HUES64 (cell line): ENCODE results near the gene LENG9.

Source experiments
- H3K27ac ChIP-seq: 2 replicates; pipeline ENCODE4 v1.7.0; 2013; ENCODE audit warnings: low read depth, low read length, inconsistent platforms
- H3K27me3 ChIP-seq: 2 replicates; pipeline ENCODE4 v1.6.1; 2013; ENCODE audit warnings: mild to moderate bottlenecking, low read length; ENCODE audit not compliant: insufficient read depth
- H3K36me3 ChIP-seq: 2 replicates; pipeline ENCODE4 v1.6.1; 2013; ENCODE audit warnings: mild to moderate bottlenecking, low read length; ENCODE audit not compliant: insufficient read depth
- H3K4me1 ChIP-seq: 2 replicates; pipeline ENCODE4 v1.6.1; 2013; ENCODE audit warnings: mild to moderate bottlenecking, low read length, moderate library complexity; ENCODE audit not compliant: insufficient read depth
- H3K4me3 ChIP-seq: 2 replicates; pipeline ENCODE4 v1.5.1; 2013; ENCODE audit warnings: mild to moderate bottlenecking, low read length, moderate library complexity
- H3K9ac ChIP-seq: 2 replicates; pipeline ENCODE4 v1.6.1; 2013; ENCODE audit warnings: mild to moderate bottlenecking, low read depth, low read length
- H3K9me3 ChIP-seq: 2 replicates; pipeline ENCODE4 v1.6.1; 2013; ENCODE audit warnings: low read depth, low read length; ENCODE audit not compliant: insufficient read depth
- WGBS: fragments of 150-250, 120-280 bp; methylation state at CpG from one replicate; pipeline ENCODE4 v1.1.7; 2013; ENCODE audit warnings: missing lambda C conversion rate; 5-methylcytosine and 5-hydroxymethylcytosine counted together

LENG9 gene

DNA sequence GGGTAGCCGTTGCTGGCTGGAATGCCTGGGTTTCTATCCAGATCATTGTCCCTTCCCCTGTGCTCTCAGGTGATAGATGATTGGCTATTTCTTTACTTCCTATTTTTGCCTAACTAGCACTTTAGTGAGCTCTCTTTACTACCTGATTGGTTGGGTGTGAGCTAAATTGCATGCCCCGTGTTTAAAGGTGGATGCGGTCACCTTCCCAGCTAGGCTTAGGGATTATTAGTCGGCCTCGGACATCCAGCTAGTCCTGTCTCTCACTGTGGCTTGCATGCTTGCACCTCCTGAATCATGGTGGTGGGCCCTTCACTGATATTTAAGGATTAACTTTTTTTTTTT is 38.2 kb downstream of the LENG9 start:
- H3K4me3 ChIP-seq: no peak overlapping the region
- H3K9ac ChIP-seq: no peak overlapping the region
- H3K36me3 ChIP-seq: peaks cover 13% of the 10 kb centered on the region; the same call in 1 of the 2 replicates
- no peaks in the 10 kb centered on the region for H3K9me3 ChIP-seq
- peaks cover 16% of the 10 kb centered on the region for H3K4me1 ChIP-seq
- 89% methylated on average over 5 of the region's 5 CpGs for WGBS
- H3K27me3 ChIP-seq: peaks cover 2% of the 10 kb centered on the region; the same call in 1 of the 2 replicates
- H3K27ac ChIP-seq: no peak overlapping the region

DNA sequence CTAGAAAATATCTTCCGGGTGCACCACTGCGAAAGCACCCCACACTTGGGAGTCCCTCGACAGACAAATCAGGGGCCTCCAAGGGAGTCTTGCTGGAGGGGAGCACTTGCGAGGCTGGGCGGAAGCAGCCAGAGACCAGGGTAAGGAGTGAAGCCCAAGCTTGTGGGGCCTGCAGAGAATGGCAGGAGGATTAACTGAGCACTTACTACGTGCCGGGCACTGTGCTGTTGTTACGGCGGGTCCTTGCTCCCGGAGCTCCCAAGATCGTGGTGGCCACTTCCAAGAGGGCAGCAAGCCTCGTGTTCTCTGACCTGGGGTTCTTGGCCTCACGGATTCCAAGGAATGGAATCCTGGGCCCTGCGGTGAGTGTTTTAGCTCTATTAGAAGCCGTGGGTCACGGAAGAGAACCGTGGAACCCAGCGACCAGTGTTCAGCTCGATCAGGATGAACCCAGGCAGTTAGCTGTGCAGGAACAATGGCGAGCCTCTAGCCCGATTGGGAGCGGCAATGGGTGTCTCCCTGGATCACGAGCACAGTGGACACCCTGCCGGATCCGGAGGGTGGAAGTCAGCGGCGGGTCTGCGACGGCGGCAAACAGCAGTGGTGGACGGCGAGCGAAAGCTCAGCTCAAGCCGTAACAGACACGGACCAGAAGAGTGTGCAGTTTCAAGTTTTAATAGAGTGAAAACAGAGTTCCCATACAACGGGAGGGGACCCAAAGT is 38.8 kb downstream of the LENG9 start:
- H3K27ac ChIP-seq: no peak overlapping the region
- no peaks in the 10 kb centered on the region for H3K9me3 ChIP-seq
- peaks cover 13% of the 10 kb centered on the region; the same call in 1 of the 2 replicates for H3K36me3 ChIP-seq
- H3K4me1 ChIP-seq: peaks cover 16% of the 10 kb centered on the region
- no peak overlapping the region for H3K9ac ChIP-seq
- H3K27me3 ChIP-seq: peaks cover 2% of the 10 kb centered on the region; the same call in 1 of the 2 replicates
- 93% methylated on average over 36 of the region's 36 CpGs for WGBS
- no peak overlapping the region for H3K4me3 ChIP-seq

DNA sequence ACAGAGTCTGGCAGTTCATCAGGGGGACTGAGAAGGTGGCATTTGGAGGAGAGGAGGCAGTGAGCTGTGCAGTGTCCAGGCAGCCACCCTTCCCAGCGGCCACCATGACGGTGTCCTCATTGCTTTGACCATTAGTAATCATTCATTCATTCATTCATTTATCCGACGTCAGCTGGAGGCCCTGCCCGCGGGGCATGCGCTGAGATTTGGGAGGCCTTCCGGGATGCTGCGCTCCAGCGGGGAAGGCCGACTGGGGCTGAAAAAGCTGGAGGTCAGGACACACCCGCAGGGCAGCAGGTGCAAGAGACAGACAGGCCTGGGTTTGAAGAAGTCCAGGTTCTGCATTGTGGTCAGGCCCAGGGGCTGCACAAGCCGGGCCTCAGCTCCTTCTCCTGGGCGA is 39.4 kb downstream of the LENG9 start:
- H3K27me3 ChIP-seq: peaks cover 2% of the 10 kb centered on the region; the same call in 1 of the 2 replicates
- 96% methylated on average over 14 of the region's 14 CpGs for WGBS
- no peak overlapping the region for H3K27ac ChIP-seq
- no peak overlapping the region for H3K4me3 ChIP-seq
- no peak overlapping the region for H3K9ac ChIP-seq
- peaks cover 13% of the 10 kb centered on the region; the same call in 1 of the 2 replicates for H3K36me3 ChIP-seq
- H3K9me3 ChIP-seq: no peaks in the 10 kb centered on the region
- peaks cover 22% of the 10 kb centered on the region for H3K4me1 ChIP-seq

DNA sequence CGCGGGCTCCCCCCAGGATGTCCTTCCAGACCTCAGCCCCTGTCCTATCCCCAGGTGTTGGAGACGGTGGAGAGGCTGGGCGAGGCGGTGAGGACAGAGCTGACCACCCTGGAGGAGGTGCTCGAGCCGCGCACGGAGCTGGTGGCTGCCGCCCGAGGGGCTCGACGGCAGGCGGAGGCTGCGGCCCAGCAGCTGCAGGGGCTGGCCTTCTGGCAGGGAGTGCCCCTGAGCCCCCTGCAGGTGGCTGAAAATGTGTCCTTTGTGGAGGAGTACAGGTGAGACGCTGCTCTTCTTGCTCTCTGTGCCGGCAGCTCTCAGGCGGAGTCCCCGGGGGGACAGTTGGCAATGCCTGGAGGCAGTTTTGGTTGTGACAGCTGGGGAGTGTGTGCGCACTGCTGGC is 41.4 kb downstream of the LENG9 start:
- Histone ChIP-seq H3K9me3 (no peaks in the 10 kb centered on the region), H3K4me1 (peaks cover 30% of the 10 kb centered on the region), H3K9ac (no peak overlapping the region), H3K27ac (no peak overlapping the region; the same call in 1 of the 2 replicates), H3K4me3 (no peak overlapping the region), H3K36me3 (peaks cover 13% of the 10 kb centered on the region; the same call in 1 of the 2 replicates), H3K27me3 (peaks cover under 1% of the 10 kb centered on the region; the same call in 1 of the 2 replicates)
- WGBS: 39% methylated on average over 20 of the region's 20 CpGs

DNA sequence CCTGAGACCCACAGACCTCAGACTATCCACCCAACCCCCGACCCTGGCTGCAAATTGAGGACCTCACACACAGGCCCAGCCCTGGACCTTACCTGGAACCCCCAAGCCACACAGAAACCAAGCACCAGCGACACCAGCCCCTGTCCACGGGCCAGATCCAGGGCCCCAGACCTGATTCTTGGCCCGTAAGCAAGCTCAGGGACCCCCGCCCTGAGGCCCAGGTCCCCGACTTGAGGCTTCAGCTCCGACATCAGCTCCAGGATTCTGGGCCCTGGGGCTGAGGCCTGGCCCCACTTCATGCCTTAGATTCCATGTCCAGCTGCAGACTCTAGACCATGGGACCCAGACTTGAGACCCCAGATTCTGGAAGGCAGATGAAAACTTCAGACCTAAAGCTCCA is 42.1 kb downstream of the LENG9 start:
- H3K4me1 ChIP-seq: peaks cover 30% of the 10 kb centered on the region
- no peaks in the 10 kb centered on the region for H3K9me3 ChIP-seq
- H3K9ac ChIP-seq: no peak overlapping the region
- H3K27ac ChIP-seq: peak overlapping the region; percentile 99; the same call in 1 of the 2 replicates
- peaks cover 6% of the 10 kb centered on the region for H3K27me3 ChIP-seq
- 66% methylated on average over 7 of the region's 7 CpGs for WGBS
- peaks cover 13% of the 10 kb centered on the region; the same call in 1 of the 2 replicates for H3K36me3 ChIP-seq
- no peak overlapping the region for H3K4me3 ChIP-seq

DNA sequence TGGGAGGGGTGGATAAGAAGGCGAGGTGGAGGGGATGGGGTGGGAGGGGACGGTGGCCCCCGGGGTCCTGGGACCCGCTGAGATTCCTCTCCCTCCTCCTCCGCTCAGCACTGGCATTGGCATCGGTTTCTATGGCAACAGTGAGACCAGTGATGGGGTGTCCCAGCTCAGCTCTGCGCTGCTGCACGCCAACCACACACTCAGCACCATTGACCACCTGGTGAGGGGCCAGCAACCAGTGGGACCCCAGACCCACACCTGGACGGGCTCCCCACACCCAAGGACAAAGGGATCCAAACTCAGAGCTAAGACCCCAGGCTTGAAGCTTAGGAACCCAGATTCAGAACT is 42.4 kb downstream of the LENG9 start:
- H3K4me1 ChIP-seq: peaks cover 30% of the 10 kb centered on the region
- no peak overlapping the region for H3K9ac ChIP-seq

DNA sequence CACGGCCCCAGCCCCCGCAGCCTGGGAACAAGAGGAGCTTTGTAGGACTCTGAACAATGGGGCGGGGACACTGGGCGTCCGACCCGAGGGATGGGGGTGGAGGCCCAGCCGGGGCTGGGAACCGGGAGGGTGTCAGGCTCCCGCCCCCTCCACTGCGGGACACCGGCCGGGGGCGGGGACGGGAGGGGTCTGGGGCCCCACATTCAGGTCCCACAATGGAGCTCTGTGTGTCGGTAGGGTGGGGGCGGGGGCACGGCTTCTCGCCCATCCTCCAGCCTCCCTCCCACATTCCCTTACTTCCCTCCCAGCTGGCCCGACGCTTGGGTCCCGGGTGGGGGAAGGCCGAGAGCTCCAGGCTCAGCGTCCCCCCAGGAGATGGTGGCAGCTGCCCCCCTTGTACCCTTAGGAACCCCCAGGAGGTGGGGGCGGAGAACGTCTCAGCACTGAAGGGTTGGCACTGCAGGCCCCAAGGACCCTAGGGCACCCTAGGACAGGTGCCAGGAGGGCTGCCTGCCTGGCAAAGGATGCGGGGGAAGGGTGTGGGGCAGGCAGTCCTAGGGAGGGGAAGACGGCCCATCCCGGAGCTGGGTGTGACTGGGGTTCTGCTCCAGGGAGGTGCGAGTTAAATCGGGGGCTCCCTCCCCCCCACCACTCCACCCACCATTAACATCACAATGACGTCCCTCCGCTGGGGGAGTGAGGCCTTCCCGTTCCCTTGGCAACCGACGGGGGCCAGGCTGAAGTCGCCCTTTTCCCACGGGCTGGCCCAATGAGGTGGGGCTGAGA is 43.0 kb downstream of the LENG9 start:
- Histone ChIP-seq H3K4me3 (peak overlapping the region; percentile 54), H3K9me3 (no peaks in the 10 kb centered on the region), H3K4me1 (peaks cover 30% of the 10 kb centered on the region), H3K27me3 (peaks cover 16% of the 10 kb centered on the region), H3K27ac (peak overlapping the region; percentile 99), H3K9ac (peak overlapping the region; percentile 80), H3K36me3 (peaks cover 13% of the 10 kb centered on the region; the same call in 1 of the 2 replicates)
- 1% methylated on average over 37 of the region's 37 CpGs for WGBS

More for the DNA sequence above, 42.4 kb downstream of the LENG9 start:
- Histone ChIP-seq H3K27me3 (peaks cover 10% of the 10 kb centered on the region), H3K4me3 (no peak overlapping the region; the same call in 1 of the 2 replicates), H3K9me3 (no peaks in the 10 kb centered on the region), H3K27ac (peak overlapping the region; percentile 99; the same call in 1 of the 2 replicates), H3K36me3 (peaks cover 13% of the 10 kb centered on the region; the same call in 1 of the 2 replicates)
- WGBS: 13% methylated on average over 6 of the region's 9 CpGs

DNA sequence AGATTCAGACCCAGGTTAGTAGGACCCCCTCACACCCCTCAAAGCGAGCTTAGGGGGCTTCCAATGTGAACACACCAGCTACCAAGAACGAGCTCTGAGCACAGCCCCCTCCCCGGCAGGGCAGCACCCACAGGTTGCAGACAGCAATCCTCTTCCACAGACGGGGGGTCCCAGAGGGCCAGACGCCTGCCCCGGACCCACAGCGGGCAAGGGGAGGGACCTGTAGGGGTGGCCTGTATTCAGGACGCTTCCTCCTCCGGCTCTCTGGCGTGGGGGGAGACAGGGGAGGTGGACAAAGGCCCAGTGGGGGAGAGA is 43.6 kb downstream of the LENG9 start:
- Histone ChIP-seq H3K27ac (peak overlapping the region; percentile 99), H3K9ac (peak overlapping the region; percentile 80), H3K27me3 (peaks cover 19% of the 10 kb centered on the region), H3K4me1 (peaks cover 30% of the 10 kb centered on the region), H3K4me3 (peak overlapping the region; percentile 54), H3K36me3 (peaks cover 13% of the 10 kb centered on the region; the same call in 1 of the 2 replicates), H3K9me3 (peaks cover under 1% of the 10 kb centered on the region)
- WGBS: 7% methylated on average over 10 of the region's 10 CpGs

DNA sequence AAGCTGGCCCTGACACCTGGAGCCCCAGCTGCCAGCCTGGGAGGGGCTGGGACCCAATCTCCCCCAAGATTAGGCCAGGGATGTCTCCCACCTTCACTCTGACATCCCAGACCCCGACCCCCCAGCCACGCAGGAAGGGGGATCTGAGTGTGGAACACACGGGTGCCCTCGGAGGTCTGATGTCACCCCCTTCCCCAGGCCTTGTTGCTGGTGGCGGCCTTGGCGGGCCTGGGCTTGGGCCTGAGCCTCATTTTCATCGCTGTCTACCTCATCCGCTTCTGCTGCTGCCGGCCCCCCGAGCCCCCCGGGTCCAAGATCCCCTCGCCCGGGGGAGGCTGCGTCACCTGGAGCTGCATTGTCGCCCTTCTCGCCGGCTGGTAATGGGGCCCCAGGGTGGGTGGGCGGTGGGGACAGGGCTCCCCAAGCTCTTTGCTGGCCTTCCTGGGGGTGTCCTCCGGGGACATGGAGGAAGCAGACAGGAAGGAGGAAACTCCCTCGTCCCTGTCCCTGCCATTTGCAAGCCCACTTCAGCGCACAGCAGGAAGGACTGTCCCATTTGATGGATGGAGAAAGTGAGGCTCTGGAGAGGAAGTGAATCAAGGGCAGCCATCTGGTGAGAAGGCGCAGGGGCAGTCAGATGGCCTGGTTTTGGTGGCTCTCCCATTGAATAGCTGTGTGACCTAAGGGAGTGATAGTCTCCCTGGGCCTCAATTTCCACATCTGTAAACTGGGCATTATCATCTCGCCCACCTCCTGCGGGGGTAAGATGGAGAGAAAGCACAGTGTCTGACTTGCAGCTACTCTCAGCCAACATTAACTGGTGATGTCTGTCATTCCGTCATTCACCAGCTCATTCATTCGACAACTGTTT is 44.4 kb downstream of the LENG9 start:
- Histone ChIP-seq H3K27ac (peak overlapping the region; percentile 99), H3K4me3 (no peak overlapping the region), H3K36me3 (peaks cover 8% of the 10 kb centered on the region; the same call in 1 of the 2 replicates), H3K9me3 (peaks cover 5% of the 10 kb centered on the region), H3K4me1 (peaks cover 30% of the 10 kb centered on the region), H3K27me3 (peaks cover 27% of the 10 kb centered on the region), H3K9ac (no peak overlapping the region)
- 81% methylated on average over 26 of the region's 26 CpGs for WGBS

DNA sequence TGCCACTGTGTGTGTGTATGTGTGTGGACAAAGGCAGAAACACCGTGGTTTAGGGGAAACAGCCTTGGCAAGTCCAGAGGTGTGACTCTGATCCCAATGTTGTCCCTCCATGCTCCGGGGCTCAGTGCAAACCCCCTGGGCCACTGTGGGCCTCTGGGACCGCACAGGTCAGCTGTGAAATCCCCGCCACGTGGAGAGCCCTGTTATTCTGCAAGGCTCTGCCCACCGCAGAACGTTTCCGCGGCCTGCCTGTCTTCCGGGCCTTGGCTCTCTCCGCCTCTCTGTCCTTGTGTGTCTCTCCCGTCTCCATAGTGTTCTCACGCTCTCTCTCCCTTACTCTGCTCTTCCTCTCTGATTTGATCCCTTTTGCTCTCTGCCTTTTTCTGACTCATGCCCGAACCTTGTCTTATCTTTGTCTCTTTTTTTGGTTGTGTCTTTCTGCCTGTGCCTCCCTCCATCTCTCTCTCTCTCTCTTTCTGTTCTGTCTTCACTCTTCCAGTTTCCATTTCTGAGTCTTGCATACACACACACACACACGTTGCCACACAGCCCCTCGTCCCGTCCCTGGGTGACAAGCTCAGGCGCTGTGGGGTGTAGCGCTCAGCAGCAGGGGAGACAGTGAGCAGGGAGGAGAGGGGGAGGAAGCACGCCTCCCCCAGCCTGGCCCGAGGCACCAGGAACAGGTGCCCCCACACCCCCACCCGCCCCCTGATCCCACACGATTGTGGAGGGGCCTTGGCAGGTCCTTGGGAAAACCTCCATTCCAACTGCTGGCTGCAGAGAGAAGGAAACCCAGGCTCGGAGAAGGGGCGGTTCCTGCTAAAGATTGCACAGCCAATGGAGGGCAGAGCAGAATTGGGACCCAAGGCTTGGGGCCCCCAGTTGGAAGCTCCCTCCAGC is 45.3 kb downstream of the LENG9 start:
- WGBS: 43% methylated on average over 22 of the region's 25 CpGs
- peak overlapping the region; percentile 48; the same call in 1 of the 2 replicates for H3K27ac ChIP-seq
- peaks cover 32% of the 10 kb centered on the region for H3K27me3 ChIP-seq
- peaks cover 30% of the 10 kb centered on the region for H3K4me1 ChIP-seq
- H3K36me3 ChIP-seq: peaks cover 3% of the 10 kb centered on the region; the same call in 1 of the 2 replicates
- no peak overlapping the region for H3K9ac ChIP-seq
- no peak overlapping the region for H3K4me3 ChIP-seq
- H3K9me3 ChIP-seq: peaks cover 5% of the 10 kb centered on the region
